HepG2 (cell line): ENCODE measurements around the gene SLC39A2. TPM values are rescaled to one million over a fixed set of nuclear protein-coding genes. Genes with fewer than 3 reads are reported as not detected.

Experiments used
- ADNP ChIP-seq: sonication (generic); formaldehyde crosslinking; IDR thresholded peaks from 2 replicates; pipeline ENCODE4 v1.4.0; 2020; ENCODE audit warnings: missing genetic modification reagents
- DPF2 ChIP-seq: sonication (generic); formaldehyde crosslinking; IDR thresholded peaks from 2 replicates; pipeline ENCODE4 v1.4.0; 2020; ENCODE audit warnings: mild to moderate bottlenecking, low read depth, missing genetic modification reagents, borderline replicate concordance
- NR2F6 ChIP-seq, 2 experiments: IDR thresholded peaks; 2 replicates each; pipeline ENCODE4 v1.6.1; 2016; ENCODE audit warnings: antibody characterized with exemption in 1 of 2, mild to moderate bottlenecking in 1 of 2
- REL ChIP-seq: sonication (generic); formaldehyde crosslinking; conservative IDR thresholded peaks from 2 replicates; pipeline ENCODE4 v1.8.0; 2022; ENCODE audit warnings: mild to moderate bottlenecking, missing genetic modification reagents, moderate library complexity
- TP53 ChIP-seq: sonication (generic); formaldehyde crosslinking; conservative IDR thresholded peaks from 2 replicates; pipeline ENCODE4 v1.4.0; 2020; ENCODE audit warnings: missing genetic modification reagents
- ZFP37 ChIP-seq: sonication (generic); formaldehyde crosslinking; IDR thresholded peaks from 2 replicates; pipeline ENCODE4 v1.4.0; 2020; ENCODE audit warnings: missing genetic modification reagents, borderline replicate concordance
- ZNF746 ChIP-seq: sonication (generic); formaldehyde crosslinking; IDR thresholded peaks from 2 replicates; pipeline ENCODE4 v1.8.0; 2022; ENCODE audit warnings: mild to moderate bottlenecking, missing genetic modification reagents
- ZNF841 ChIP-seq: sonication (generic); formaldehyde crosslinking; IDR thresholded peaks from 2 replicates; pipeline ENCODE4 v1.8.1; 2023; ENCODE audit warnings: missing genetic modification reagents, borderline replicate concordance
- polyA plus RNA-seq, 8 experiments: library from polyadenylated mRNA; depleted of rRNA in 3 of 8; stranded (reverse) in 7 of 8; unstranded in 1 of 8; fragments of >200 nt; fragmentation: Illumina TruSeq in 4 of 8; extraction: Trizol in 4 of 8; gene quantifications; 2 replicates each; pipeline versions ENCODE4 v1.2.1 to v1.2.3, GENCODE V29; 2011 to 2016; ENCODE audit warnings: low read depth in 4 of 8, missing spikeins in 1 of 8, mixed read lengths in 1 of 8; ENCODE audit not compliant: insufficient read depth in 1 of 8
- total RNA-seq, 5 experiments: library from RNA; depleted of rRNA; stranded (reverse); fragments of >200 nt; fragmentation: Illumina TruSeq; extraction: Trizol; gene quantifications; 2 replicates each; pipeline ENCODE4 v1.2.3, GENCODE V29; 2016; ENCODE audit warnings: low read depth in 1 of 5
- TF ChIP-seq, protein P1 (sequence below): sonication (generic); formaldehyde crosslinking; conservative IDR thresholded peaks from 2 replicates; pipeline ENCODE4 v1.4.0; 2020; ENCODE audit warnings: missing genetic modification reagents
- TF ChIP-seq, protein P2 (sequence below): fragments of 450-650 bp; IDR thresholded peaks from 2 replicates; pipeline ENCODE4 v1.6.1; 2017; ENCODE audit warnings: mild to moderate bottlenecking
- TF ChIP-seq, protein P3 (sequence below): sonication (generic); formaldehyde crosslinking; IDR thresholded peaks from 2 replicates; pipeline ENCODE4 v1.5.1; 2020; ENCODE audit warnings: missing genetic modification reagents, mild to moderate bottlenecking, borderline replicate concordance

The SLC39A2 gene
- total and polyA plus RNA-seq, 2 of the 13 experiments (the other 11 are each of a cell fraction or from before 2014, with no cell fraction given) = 0.08 to 0.11 TPM

DNA sequence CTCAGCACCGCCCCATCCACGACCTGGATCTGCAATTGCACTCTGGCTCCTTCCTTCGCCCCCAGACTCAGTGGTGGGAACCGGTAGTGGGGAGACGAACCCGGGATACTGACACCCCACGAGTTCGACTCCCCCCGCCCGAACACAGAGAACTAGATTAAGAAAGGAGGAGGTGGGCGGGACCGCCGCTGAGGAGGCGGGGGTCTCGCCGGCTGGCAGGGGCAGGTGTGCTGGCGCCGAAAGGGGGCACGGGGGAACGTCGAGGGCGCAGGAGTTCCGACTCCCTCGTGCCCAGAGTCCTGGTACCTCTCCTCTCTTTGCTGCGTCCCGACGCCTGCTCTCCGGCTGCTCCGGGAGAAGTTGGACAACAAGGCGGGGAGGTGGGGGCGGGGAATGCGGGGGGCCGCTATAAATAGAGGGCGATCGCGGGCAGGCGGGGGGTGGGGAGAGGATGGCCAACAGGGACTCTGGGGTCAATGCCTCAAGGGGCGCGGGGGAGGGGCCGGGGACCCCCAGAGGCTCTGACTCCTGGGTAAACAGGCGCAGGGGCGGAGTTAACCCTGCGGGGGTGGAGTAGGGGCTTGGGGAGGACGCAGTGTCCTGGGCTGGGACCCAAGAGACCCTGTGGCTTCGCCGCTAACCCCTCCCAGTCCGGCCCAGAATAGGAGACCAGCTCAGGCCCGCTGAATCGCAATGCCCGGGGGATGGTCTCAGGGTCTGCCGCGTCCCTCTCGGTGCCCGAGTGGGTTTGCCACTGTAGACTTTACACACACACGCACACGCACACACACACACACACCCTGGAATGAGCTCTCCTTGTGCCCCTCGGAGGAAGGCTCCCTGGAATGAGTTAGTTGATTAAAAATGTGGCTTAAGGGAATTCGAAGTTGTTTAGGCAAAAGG lies 26.5 kb downstream of the SLC39A2 start (continued):
- TF ChIP-seq, protein P1, sequence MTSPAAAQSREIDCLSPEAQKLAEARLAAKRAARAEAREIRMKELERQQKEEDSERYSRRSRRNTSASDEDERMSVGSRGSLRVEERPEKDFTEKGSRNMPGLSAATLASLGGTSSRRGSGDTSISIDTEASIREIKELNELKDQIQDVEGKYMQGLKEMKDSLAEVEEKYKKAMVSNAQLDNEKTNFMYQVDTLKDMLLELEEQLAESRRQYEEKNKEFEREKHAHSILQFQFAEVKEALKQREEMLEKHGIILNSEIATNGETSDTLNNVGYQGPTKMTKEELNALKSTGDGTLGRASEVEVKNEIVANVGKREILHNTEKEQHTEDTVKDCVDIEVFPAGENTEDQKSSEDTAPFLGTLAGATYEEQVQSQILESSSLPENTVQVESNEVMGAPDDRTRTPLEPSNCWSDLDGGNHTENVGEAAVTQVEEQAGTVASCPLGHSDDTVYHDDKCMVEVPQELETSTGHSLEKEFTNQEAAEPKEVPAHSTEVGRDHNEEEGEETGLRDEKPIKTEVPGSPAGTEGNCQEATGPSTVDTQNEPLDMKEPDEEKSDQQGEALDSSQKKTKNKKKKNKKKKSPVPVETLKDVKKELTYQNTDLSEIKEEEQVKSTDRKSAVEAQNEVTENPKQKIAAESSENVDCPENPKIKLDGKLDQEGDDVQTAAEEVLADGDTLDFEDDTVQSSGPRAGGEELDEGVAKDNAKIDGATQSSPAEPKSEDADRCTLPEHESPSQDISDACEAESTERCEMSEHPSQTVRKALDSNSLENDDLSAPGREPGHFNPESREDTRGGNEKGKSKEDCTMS (CRISPR knock-in tag) = no peak
- TF ChIP-seq NR2F6 (IDR thresholded peaks at IDR 0.05) (no peak), NR2F6 (CRISPR knock-in tag; IDR thresholded peaks at IDR 0.05) (no peak), REL (CRISPR knock-in tag) (no peak), ZFP37 (CRISPR knock-in tag) (no peak), DPF2 (CRISPR knock-in tag) (no peak), ZNF841 (CRISPR knock-in tag) (no peak), ADNP (CRISPR knock-in tag) (no peak), ZNF746 (CRISPR knock-in tag) (0 out of 2 replicates have a peak, but pooled peaks have one; percentile 2), TP53 (CRISPR knock-in tag) (no peak)
- TF ChIP-seq, protein P2, sequence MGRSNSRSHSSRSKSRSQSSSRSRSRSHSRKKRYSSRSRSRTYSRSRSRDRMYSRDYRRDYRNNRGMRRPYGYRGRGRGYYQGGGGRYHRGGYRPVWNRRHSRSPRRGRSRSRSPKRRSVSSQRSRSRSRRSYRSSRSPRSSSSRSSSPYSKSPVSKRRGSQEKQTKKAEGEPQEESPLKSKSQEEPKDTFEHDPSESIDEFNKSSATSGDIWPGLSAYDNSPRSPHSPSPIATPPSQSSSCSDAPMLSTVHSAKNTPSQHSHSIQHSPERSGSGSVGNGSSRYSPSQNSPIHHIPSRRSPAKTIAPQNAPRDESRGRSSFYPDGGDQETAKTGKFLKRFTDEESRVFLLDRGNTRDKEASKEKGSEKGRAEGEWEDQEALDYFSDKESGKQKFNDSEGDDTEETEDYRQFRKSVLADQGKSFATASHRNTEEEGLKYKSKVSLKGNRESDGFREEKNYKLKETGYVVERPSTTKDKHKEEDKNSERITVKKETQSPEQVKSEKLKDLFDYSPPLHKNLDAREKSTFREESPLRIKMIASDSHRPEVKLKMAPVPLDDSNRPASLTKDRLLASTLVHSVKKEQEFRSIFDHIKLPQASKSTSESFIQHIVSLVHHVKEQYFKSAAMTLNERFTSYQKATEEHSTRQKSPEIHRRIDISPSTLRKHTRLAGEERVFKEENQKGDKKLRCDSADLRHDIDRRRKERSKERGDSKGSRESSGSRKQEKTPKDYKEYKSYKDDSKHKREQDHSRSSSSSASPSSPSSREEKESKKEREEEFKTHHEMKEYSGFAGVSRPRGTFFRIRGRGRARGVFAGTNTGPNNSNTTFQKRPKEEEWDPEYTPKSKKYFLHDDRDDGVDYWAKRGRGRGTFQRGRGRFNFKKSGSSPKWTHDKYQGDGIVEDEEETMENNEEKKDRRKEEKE = no peak
- TF ChIP-seq, protein P3, sequence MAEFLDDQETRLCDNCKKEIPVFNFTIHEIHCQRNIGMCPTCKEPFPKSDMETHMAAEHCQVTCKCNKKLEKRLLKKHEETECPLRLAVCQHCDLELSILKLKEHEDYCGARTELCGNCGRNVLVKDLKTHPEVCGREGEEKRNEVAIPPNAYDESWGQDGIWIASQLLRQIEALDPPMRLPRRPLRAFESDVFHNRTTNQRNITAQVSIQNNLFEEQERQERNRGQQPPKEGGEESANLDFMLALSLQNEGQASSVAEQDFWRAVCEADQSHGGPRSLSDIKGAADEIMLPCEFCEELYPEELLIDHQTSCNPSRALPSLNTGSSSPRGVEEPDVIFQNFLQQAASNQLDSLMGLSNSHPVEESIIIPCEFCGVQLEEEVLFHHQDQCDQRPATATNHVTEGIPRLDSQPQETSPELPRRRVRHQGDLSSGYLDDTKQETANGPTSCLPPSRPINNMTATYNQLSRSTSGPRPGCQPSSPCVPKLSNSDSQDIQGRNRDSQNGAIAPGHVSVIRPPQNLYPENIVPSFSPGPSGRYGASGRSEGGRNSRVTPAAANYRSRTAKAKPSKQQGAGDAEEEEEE (CRISPR knock-in tag) = no peak
